GM21528 (cell line): ENCODE data around the gene DUSP28.
"Not testable (repeated sequence)": the region's sequence is repeated elsewhere in the genome, so short reads cannot be mapped to it uniquely, and the experiment has no call there.

Experiments used
- ATAC-seq: cut with Tn5 transposase; IDR thresholded peaks from one replicate; pipeline ENCODE4 v1.9.1; 2021; ENCODE audit warnings: mild to moderate bottlenecking, moderate library complexity; ENCODE audit not compliant: unreplicated experiment, low FRiP score

DUSP28 gene

DNA sequence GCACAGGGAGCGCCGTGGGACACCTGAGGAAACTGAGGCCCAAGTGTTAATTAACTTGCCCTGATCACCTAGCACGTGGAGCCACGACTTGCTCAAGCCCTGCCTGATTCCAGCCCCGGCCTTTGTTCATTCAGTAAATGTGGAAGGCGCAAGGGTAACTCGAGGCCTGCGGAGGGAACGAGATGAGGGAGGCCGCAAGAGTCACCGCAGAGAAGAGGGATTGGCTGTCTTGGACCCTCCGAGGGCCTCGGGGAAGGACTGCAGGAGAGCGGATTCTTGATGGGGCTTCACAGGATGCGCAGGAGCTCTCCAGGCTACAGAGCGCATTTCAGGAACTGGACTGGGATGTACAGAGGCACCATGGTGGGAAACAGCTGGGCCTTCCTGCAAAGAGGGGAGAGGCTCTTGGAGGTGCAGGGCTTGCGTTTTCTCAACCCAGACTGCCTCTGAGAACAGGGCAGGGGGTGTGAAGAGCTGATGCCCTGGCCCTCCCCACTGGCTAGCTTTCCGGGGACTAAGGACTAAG is 1.9 kb upstream of the DUSP28 start:
- no peak for ATAC-seq

DNA sequence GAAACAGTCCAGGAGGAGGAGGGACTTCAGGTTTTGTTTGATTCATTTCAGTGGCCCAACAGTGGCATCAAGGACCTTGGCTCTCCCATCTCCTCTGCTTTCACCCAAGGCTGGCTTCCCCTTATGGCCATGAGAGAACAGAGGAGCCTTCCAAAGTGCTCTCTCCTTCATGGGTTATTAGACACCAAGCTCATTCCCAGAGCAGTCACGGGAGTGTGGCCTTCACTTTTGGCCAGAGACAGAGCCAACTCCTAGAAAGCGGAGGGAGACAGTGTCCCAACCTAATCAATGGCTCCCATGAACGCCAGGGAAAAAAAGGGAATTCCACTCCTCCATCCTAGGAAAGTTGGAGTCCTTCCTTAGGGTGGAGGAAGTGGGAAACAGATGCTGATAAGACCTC is 871 bp upstream of the DUSP28 start:
- ATAC-seq: no peak

DNA sequence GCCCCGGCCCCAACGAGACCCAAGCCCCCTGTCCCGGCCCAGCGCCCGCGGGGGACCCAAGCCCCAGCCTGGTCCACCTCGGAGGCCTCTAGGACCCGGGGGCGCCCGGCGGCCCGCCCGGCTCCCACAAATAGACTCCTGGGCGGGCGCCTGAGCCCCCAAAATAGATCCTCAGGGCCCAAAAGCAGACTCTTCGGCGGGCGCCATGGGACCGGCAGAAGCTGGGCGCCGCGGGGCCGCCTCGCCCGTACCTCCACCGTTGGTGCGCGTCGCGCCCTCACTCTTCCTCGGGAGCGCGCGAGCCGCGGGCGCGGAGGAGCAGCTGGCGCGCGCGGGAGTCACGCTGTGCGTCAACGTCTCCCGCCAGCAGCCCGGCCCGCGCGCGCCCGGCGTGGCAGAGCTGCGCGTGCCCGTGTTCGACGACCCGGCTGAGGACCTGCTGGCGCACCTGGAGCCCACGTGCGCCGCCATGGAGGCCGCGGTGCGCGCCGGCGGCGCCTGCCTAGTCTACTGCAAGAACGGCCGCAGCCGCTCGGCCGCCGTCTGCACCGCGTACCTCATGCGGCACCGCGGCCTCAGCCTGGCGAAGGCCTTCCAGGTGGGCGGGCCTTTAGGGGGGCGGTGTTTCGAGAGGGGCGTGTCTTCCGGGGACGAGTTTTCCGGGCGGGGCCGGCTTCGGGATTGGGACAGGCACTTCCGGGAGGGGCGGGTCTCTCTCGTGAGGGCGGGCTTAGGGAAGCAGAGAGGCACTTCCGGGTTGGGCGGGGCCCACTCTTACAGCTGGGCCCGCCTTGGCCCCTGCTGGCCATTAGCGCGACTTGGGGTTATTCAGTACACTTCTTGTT is 545 bp downstream of the DUSP28 start:
- peak; percentile 63 for ATAC-seq

DNA sequence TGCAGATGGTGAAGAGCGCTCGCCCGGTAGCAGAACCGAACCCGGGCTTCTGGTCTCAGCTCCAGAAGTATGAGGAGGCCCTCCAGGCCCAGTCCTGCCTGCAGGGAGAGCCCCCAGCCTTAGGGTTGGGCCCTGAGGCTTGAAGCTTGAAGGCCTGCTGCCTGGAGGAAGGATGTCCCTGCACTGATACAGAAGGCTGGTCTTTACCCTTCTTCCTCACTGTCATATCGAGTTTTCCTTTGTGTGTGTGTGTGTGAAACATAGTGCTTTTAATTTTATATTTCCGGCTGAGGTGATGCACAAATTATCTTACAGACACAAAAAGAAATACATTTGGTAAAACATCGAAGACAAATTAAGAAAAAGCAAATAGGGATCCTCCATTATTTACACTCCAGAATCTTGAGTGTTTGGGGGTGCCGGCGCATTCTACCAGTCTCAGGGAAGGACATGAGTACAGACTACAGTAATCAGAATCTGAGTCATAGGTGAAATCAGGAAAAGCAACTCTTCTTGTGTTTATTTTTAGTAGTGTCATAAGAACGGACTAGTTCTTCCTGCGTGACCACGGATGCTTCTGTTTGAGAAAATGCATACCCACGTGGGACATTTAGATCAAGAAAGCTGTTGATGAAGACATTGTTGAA is 1.3 kb downstream of the DUSP28 start:
- peak; percentile 3 for ATAC-seq

DNA sequence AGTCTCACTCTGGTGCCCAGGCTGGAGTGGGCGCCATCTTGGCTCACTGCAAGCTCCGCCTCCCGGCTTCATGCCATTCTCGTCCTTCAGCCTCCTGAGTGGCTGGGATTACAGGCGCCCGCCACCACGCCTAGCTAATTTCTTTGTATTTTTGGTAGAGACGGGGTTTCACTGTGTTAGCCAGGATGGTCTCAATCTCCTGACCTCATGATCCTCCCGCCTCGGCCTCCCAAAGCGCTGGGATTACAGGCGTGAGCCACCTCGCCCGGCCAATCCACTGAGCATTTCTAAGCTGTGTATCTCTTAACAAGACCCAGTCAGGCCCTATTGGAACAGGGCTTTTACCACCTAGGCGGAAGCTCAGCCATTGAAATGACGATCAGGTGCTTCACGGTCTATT is 3.1 kb downstream of the DUSP28 start:
- not testable (repeated sequence) for ATAC-seq

DNA sequence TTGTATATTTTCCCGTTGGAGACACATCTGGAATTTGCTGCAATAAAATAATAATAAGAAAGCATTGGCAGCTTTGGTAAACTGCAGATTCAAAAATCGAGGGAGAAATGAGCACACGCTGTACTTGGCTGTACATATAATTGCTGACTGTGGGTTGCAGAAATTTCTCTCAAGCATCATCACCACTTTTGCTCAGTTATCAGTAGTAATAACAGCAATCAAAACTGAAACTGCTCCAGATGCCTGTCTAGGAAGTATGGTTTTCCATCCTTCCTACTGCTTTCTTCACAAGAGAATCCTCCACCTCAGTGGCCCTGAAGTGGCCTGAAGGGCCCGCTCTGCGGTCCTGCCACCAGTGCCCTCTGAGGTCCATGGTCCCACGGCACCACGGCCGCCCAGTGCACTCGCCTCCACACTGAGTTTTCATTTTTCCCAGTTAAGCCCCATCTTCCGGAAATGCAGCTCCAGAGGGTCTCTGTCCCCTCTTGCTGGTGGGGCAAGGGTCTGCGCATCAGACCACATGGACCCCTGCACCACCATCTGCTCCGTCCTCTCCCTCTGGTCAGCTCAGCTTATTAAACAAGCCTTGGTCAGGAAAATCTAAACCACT is 3.9 kb downstream of the DUSP28 start:
- ATAC-seq: no peak

DNA sequence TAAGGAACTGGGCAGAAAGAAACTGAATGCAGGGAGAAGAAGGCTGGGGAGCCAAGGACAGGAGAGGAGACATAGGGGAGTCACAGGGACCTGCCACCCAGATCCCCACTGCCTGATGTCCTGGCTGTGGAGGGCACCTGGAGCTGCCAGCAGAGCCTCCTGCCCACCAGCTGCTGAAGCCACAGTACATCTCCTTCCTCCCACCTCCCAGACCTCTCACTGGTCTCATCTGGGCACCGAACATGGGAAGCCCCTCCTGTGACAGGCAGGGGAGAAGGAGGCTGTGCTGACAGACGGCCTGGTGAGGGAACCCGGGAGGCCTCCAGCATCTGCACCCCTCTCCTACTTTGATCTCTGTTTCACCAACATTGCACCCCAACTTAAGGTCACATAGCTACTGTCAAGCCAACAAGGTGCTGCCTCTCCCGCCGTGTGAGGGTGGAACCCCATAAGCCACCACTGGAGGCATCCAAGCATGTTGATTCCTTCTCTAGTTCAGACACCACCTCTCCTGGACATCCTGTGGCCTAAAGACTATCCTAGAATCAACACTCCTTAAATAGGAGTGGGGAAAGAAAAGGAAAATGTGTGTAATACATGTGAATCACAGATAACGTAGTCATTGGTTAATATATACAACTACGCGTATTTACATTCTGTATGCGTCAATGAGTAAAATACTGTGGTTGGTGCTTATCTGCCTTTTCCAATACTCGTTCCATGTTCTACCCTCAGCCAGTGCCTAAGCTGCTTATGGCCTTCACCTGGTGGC is 4.6 kb downstream of the DUSP28 start:
- ATAC-seq: no peak

DNA sequence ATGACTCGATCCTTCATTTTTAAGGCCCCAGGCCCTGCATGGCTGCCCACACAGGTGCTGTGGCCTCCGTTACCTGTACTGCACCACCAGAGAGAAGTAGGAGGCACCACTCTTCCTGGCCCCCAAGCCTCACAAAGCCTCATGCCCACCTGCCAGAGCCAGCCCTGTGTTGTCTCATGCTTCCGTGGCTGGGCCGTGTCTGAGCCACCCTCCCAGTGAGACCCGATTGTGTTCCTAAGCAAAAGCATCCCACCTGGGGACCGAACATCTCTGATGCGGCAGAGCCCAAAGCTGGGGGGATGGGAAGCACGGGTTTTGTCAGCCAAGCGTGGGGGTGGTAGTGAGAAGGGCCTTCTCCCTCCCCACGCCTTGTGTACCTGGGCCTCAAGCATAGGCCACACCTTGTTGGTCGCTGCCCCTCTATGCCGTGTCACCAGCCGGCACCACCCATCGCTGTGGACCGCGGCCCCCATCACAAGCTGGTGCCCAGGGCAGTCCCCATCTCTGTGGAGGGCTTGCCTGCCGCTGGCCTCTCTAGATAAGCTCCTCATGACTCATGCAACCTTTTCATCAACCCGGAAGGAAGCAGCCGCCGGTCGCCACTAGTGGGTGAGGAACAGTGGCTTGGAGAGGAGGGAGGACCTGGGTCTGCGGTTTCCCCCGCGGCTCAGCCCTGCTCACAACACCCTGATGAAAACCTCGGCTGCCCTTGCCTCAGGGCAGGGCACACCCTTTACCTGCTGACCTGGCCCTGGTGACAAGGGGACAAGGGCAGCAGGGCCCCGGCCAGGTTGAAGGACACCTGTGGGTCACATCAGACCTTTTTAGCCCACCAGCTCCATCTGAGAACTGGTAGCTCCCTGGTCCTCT is 5.4 kb downstream of the DUSP28 start:
- ATAC-seq: peak; percentile 30

DNA sequence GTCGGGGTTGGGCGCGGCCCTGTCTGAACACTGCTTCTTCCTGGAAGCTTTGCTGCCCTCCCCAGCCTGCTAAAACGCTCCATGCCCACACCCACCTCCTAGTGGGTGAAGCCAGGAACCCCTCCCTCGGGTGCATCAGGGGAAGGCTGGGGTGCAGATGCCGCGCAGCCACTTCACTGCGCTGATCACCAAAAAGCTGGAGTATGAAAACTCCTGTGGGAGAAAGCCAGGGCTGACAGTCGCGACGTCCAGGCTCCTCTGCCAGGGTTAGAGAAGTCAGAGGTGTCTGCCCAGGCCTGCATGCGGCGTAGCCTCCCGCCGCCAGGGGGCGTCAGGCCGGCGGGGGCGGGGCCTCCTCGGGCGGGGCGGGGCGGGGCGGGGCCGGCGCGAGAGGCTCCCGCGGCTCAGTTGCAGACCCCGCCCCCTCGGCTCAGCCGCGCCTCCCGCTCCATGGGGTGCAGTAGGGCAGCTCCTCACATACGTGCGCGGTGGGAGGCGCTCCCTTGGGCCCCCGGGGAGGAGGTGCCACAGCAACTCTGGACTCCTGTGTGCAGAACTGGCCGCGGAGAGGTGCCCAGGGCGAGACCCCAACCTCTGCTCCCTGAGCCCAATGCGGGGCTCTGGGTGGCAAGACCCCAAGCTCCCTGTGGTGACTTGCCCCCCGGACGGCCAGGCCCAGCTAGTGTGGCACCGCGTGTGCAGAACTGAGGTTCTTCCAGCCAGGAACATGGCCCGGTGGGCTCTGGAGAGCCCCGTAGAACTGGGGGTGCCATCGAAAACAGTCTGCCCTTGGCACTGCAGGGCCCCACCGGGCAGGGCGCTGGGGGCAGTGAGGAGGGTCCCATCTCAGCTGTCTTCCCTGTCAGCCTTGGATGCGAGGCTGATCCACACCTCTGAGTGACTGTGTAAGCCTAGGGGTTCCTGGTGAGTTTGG is 6.3 kb downstream of the DUSP28 start:
- ATAC-seq: peak; percentile 40

DNA sequence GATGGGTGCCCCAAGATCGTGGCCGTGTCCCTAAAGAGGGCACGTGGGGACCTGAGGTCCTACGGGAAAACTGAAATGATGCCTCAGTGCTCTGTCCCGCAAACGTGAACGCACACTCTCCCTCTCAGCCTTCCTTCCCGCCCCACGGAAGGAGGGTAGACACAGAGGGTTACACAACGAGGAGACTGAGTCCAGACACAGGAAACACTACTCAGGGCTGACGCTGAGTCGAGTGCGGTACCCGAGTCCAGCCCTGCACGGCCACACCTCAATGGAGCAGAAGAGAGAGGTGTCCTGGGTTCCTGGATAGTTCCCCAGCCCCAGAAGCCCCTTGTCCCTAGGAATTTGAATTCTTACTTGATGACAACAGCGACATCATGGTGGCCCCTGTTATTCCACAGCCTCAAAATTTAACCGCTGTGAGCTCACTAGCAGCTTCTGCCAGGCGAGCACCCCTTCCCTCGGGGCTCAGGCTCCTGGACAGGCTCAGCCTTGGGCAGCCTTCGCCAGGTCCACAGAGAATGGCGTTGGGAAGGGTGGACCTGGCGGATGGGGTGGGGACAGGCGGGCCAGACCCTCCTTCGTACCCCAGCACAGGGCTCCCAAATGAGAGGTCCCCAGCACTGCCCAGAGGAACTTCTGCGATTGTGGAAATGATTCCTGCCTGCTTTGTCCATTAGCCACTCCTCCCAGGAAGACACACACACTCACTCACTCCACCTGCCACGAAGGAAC is 7.1 kb downstream of the DUSP28 start:
- ATAC-seq: no peak

DNA sequence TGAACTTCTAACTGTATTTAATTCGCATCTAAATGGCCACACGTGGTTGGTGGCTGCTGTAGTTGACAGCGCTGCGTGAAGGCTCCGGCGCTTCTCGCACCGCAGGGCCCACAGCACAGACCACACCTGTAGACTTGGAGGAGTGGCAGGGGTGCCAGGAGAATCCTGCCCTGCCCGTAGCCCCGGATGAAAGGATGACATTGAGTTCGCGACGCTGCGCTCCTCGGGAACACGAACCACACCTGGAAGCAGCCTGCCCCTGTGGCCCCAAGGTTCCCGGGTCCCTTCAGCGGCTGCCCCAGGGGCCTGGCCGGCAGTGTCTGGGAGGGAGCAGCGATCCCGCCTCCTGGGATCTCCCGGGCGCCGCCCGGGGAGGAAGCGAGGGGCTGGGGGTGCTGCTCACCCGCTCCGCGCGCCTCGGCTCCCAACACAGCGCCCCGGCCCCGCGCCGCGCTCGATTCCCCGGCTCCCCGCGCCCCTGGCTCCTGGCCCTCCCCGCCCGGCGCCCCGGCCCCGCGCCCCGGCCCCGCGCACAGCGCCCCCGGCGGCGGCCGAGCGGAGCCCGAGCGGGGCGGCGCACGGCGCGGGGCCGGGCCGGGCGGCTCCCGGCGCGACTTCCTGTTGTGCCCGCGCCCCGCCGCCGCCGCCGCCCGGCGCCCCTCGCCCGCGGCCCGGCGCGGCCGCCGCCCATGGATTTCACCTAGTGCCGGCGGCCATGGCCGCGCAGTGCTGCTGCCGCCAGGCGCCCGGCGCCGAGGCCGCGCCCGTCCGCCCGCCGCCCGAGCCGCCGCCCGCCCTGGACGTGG is 7.9 kb downstream of the DUSP28 start, which contains the start of gene RNPEPL1:
Gene RNPEPL1, plus strand, starts transcription at position 613 of the 806 bp plus-strand sequence. Its CDS starts 103 bp downstream, at position 716.
- ATAC-seq: peak; percentile 37

DNA sequence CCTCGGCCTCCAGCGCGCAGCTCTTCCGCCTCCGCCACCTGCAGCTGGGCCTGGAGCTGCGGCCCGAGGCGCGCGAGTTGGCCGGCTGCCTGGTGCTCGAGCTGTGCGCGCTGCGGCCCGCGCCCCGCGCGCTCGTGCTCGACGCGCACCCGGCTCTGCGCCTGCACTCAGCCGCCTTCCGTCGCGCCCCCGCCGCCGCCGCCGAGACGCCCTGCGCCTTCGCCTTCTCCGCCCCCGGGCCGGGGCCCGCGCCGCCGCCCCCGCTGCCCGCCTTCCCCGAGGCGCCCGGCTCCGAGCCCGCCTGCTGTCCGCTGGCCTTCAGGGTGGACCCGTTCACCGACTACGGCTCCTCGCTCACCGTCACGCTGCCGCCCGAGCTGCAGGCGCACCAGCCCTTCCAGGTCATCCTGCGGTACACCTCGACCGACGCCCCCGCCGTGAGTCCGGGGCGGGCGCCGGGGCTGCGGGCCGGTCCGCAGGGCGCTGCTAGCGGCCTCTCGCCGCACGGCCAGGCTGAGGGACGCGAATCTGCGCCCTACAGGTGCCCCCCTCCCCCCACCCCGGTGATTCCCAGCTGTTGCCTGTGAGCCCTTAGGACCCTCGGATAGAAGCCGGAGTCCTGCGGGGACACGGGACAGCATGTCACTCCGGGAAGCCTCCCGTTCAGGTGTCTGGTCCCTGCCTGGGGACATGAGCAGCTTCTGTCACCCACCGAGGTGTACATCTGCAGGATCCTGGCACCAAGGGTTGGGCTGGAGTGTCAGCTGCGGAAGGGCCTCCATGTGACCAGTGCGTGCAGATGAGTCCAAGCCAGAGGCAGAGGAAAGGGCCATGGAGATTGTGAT is 8.7 kb downstream of the DUSP28 start:
- ATAC-seq: peak; percentile 9

DNA sequence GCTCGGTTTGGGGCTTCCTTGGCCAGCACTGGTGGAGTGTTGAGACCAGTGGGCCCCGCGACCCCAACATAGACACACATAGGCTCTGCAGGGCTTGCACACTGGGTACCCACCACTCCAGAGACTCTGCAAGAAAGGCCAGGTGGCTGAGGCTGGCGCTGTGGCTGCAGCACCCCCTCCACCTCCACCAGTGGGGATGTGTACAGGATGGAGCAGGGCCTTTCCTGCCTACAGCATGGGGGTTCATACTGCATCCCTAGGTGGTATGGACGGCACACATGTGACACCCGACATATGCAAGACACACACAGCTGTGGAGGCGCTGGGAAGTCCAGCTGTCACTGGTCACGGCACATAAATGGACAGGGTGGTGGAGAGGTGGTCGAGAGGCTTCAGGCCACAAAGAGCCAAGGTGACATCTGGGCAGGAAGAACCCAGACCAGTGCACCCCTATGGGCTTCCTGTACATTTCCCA is 9.4 kb downstream of the DUSP28 start:
- ATAC-seq: no peak

DNA sequence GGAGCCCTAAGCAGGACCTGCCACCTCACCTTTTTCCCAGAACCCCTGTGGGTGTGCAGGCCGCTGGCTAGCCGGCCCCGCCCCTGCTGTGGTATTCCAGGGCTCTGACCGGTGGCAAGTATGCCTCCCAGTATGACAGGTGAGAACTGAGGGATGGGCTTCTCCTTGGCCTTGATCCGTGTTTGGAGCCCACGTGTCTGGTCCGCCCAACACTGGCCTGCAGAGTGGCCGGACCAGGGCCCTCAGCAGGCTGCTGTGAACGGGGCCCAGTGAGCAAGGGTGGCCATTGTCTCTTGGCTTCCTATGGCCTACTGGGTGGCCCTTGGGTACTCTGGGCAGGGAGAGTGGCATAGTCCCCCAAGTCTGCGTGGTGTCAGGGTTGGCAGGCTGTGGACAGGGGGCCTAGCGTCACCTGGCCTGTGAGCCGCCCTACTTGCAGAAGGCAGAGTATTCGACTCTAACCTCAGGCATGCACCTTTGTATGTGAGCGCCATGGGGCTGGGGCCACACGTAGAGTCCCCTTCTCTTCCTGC is 9.9 kb downstream of the DUSP28 start:
- ATAC-seq: no peak

DNA sequence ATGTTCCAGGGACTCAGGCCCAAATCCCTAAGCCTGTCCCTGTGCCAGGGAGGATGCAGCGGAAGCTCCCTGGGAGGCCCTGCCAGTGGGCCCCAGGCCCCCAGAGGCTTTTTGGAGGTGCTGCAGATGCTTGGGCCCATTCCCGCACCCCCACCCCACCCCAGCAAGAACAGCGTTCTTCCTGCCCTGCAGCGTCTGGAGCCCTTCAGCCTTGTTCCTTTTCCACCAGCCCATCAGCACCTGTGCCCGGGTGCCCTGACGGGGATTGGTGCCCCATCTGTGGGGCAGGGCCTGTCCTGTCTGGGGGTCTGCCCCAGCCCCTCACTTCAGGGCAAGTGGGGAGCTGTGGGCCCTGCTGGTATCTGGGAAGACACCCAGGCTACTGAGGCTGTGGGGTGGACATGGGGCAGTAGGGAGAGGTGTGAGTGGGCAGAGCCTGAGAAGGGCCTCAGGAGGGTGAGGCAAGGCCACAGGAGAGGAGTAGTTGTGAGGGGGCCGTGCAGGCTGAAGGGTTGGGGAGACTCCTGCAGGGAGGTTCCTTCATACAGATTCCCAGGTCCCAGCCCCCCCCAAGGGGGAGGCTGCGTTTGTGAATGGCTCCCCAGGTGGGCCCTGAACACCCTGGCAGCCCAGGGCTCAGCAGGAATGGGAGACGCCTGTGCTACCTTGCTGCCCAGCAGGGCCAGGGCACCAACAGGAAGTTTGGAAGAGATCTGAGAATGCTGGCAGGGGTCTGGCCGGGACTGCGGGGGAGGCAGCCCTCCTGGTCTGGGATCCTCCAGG is 10.6 kb downstream of the DUSP28 start:
- no peak for ATAC-seq
